H1 (cell line): ENCODE results near the gene UNC119. TPM values are rescaled to one million over a fixed set of nuclear protein-coding genes. Genes with fewer than 3 reads are reported as not detected.

ENCODE experiments used
- BCL11A ChIP-seq, 2 experiments: IDR thresholded peaks; one replicate each; pipeline ENCODE4 v1.6.1; 2011; ENCODE audit warnings: low read depth in 2 of 2, low read length in 2 of 2, mild to moderate bottlenecking in 2 of 2
- BRCA1 ChIP-seq: IDR thresholded peaks from 2 replicates; pipeline ENCODE4 v1.6.1; 2012; ENCODE audit warnings: low read depth, low read length, improper control_type of control experiment
- CBX5 ChIP-seq: fragments of 300-800, 300-1000 bp; sonication (generic); IDR thresholded peaks from 2 replicates; pipeline ENCODE4 v1.7.1; 2016; ENCODE audit warnings: antibody characterized with exemption, low read length, low read depth
- CBX8 ChIP-seq: fragments of 300-800, 300-1000 bp; sonication (generic); IDR thresholded peaks from 2 replicates; pipeline ENCODE4 v1.7.1; 2016; ENCODE audit warnings: low read depth, low read length, borderline replicate concordance
- CHD1 ChIP-seq: IDR thresholded peaks from 2 replicates; pipeline ENCODE4 v1.6.1; 2012; ENCODE audit warnings: low read depth, low read length, improper control_type of control experiment
- HDAC2 ChIP-seq, 2 experiments: fragments of 300-600 bp in 1 of 2; sonication (generic) in 1 of 2; IDR thresholded peaks; 2 replicates each; pipeline ENCODE4 v1.6.1; 2011 to 2012; ENCODE audit warnings: low read depth in 2 of 2, low read length in 2 of 2, mild to moderate bottlenecking in 2 of 2, moderate library complexity in 2 of 2, borderline replicate concordance in 1 of 2, inconsistent platforms in 1 of 2
- JUND ChIP-seq: IDR thresholded peaks from 2 replicates; pipeline ENCODE4 v1.6.1; 2011; ENCODE audit warnings: mild to moderate bottlenecking, improper control_type of control experiment, low read length
- KDM1A ChIP-seq: fragments of 200-600, 300-600 bp; sonication (generic); IDR thresholded peaks from 2 replicates; pipeline ENCODE4 v1.7.1; 2016; ENCODE audit warnings: mild to moderate bottlenecking, low read length, borderline replicate concordance
- KDM4A ChIP-seq: IDR thresholded peaks from one replicate; pipeline ENCODE4 v1.7.1; 2012; ENCODE audit warnings: low read depth, mild to moderate bottlenecking, moderate library complexity, low read length, inconsistent platforms; ENCODE audit not compliant: severe bottlenecking
- MAFK ChIP-seq: IDR thresholded peaks from 2 replicates; pipeline ENCODE4 v1.6.1; 2012; ENCODE audit warnings: low read depth, mild to moderate bottlenecking, improper control_type of control experiment, low read length
- NANOG ChIP-seq: IDR thresholded peaks from 2 replicates; pipeline ENCODE4 v1.6.1; 2011; ENCODE audit warnings: low read length, low read depth, mild to moderate bottlenecking, inconsistent platforms; ENCODE audit not compliant: insufficient read depth, poor library complexity, severe bottlenecking
- PHF8 ChIP-seq: fragments of 200-600 bp; sonication (generic); conservative IDR thresholded peaks from 2 replicates; pipeline ENCODE4 v1.7.1; 2012; ENCODE audit warnings: low read depth, mild to moderate bottlenecking, inconsistent platforms, low read length, moderate library complexity
- POLR2AphosphoS5 ChIP-seq: IDR thresholded peaks from 2 replicates; pipeline ENCODE4 v1.6.1; 2011; ENCODE audit warnings: low read depth, low read length
- POU5F1 ChIP-seq: IDR thresholded peaks from 2 replicates; pipeline ENCODE4 v1.6.1; 2011; ENCODE audit warnings: low read depth, mild to moderate bottlenecking, low read length, moderate library complexity
- RAD21 ChIP-seq, 2 experiments: IDR thresholded peaks in 1 of 2; conservative IDR thresholded peaks in 1 of 2; 2 replicates each; pipeline ENCODE4 v1.6.1; 2011; ENCODE audit warnings: low read depth in 2 of 2, low read length in 2 of 2, improper control_type of control experiment in 1 of 2, inconsistent platforms in 1 of 2, mild to moderate bottlenecking in 1 of 2, moderate library complexity in 1 of 2
- RNF2 ChIP-seq: fragments of 200-900, 300-1000 bp; sonication (generic); IDR thresholded peaks from 2 replicates; pipeline ENCODE4 v1.7.1; 2016; ENCODE audit warnings: borderline replicate concordance, low read depth, mild to moderate bottlenecking, antibody characterized with exemption, low read length; ENCODE audit not compliant: poor library complexity, severe bottlenecking; ENCODE audit errors: missing control alignments
- SIRT6 ChIP-seq: IDR thresholded peaks from one replicate; pipeline ENCODE4 v1.7.1; 2012; ENCODE audit warnings: low read length, inconsistent platforms
- SP1 ChIP-seq: IDR thresholded peaks from 2 replicates; pipeline ENCODE4 v1.6.1; 2011; ENCODE audit warnings: low read depth, low read length
- SP2 ChIP-seq: IDR thresholded peaks from 2 replicates; pipeline ENCODE4 v1.6.1; 2012; ENCODE audit warnings: mild to moderate bottlenecking, low read length, inconsistent platforms
- TCF12 ChIP-seq: IDR thresholded peaks from 2 replicates; pipeline ENCODE4 v1.6.1; 2011; ENCODE audit warnings: low read depth, mild to moderate bottlenecking, low read length
- TEAD4 ChIP-seq: IDR thresholded peaks from 2 replicates; pipeline ENCODE4 v1.6.1; 2012; ENCODE audit warnings: low read depth, low read length, inconsistent platforms, mixed read lengths
- YY1 ChIP-seq: IDR thresholded peaks from 2 replicates; pipeline ENCODE4 v1.6.1; 2011; ENCODE audit warnings: low read depth, mild to moderate bottlenecking, low read length
- polyA plus RNA-seq, 7 experiments: library from polyadenylated mRNA; depleted of rRNA in 3 of 7; stranded (reverse) in 5 of 7; unstranded in 2 of 7; fragments of >200 nt in 5 of 7; fragments of 200-250 nt in 2 of 7; gene quantifications; 1 replicate in 5 of 7; 2 replicates in 1 of 7; 4 replicates in 1 of 7; pipeline versions ENCODE4 v1.2.1 to v1.2.3, GENCODE V29; 2011 to 2013; ENCODE audit warnings: missing spikeins in 2 of 7, mixed read lengths in 2 of 7
- total RNA-seq: library from RNA; stranded (reverse); fragmentation: NEBNext Ultra II Directional; extraction: Animal tissue kit (Norgen Biotek cat#: 25700); gene quantifications from 2 replicates; pipeline ENCODE4 v1.2.1, GENCODE V29; 2021
- TF ChIP-seq, protein P1 (sequence below): IDR thresholded peaks from 2 replicates; pipeline ENCODE4 v1.6.1; 2012; ENCODE audit warnings: inconsistent platforms

UNC119 gene
- total and polyA plus RNA-seq, 2 of the 8 experiments (the other 6 are each of a cell fraction or from before 2014, with no cell fraction given): 43.5 to 94.4 TPM

DNA sequence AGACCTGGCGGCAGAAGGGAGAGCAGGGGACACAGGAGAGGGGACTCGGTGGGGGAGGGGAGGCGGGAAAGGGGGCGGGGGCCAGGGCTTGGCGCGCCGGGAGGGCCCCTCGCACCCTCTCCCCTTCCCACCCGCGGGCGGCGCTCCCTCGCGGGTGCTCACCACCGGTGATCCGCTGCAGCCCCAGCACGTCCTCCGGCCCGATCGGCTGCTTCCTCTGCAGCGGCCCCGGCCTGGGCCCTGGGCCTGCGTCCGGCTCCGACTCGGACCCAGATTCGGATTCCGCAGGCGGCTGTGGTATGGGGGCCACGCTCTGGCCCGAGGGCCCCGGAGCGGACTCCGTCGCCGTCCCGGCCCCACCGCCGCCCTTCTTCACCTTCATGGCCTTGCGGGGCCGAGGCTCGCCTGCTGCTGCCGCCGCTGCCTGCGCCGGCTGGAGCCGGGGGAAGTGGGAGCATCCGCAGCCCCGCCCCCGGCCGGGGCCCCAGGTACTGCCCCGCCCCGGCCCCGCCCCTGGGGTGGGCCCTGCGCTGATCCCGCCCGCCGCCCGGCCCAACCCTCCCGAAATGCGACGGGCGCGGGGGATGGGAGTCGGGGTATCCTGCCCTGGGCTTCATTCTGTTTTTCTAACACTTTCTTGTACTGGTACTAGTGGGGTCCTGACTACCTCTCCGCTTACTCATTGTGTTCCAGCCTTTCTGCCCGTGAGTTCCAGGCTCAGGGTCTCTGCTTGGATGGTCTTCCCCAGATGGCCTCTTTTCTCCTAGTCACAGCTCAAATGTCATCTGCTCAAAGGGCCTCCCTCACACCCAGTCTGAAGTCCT is at the start of gene UNC119 (continued):
- TF ChIP-seq KDM4A (peak; percentile 32), POU5F1 (no peak), NANOG (no peak), KDM1A (no peak), RAD21 (IDR thresholded peaks at IDR 0.05 in 1 of 2, conservative IDR thresholded peaks at IDR 0.05 in 1 of 2; ENCODE audit: low read depth in 2 of 2, low read length in 2 of 2) (no peak), RNF2 (no peak), SP2 (no peak), CBX8 (no peak), PHF8 (peak; percentile 93), SIRT6 (no peak), HDAC2 (IDR thresholded peaks at IDR 0.05; ENCODE audit: borderline replicate concordance in 1 of 2, low read depth in 2 of 2, low read length in 2 of 2) (0 out of 4 replicates have a peak, but pooled peaks of 1 of the 2 experiments have one; percentile 12), BCL11A (IDR thresholded peaks at IDR 0.05; ENCODE audit: low read depth in 2 of 2, low read length in 2 of 2) (no peak), MAFK (no peak), SP1 (no peak), CBX5 (no peak), POLR2AphosphoS5 (no peak), JUND (no peak), YY1 (no peak), CHD1 (no peak), TCF12 (no peak), BRCA1 (no peak), TEAD4 (no peak)
- TF ChIP-seq, protein P1, sequence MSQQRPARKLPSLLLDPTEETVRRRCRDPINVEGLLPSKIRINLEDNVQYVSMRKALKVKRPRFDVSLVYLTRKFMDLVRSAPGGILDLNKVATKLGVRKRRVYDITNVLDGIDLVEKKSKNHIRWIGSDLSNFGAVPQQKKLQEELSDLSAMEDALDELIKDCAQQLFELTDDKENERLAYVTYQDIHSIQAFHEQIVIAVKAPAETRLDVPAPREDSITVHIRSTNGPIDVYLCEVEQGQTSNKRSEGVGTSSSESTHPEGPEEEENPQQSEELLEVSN: no peak; the same call in 1 of the 2 replicates
